K562 (cell line): Measurements from ENCODE around the gene FHL1. TPM values are rescaled to one million over a fixed set of nuclear protein-coding genes. Genes with fewer than 3 reads are reported as not detected.

ENCODE experiments used
- ATAC-seq: fragments of 200-7000 bp; cut with Tn5 transposase; 3 replicates; pipeline ENCODE4 v1.9.1; 2020; ENCODE audit warnings: moderate library complexity
- BruUV-seq: library from RNA; stranded (reverse); fragments of 400-500 nt; replicated peaks from 2 replicates; lab custom pipeline; 2021; lab: Mats Ljungman, UMichigan
- CTCF ChIA-PET: fragments of 300-600 bp; formaldehyde crosslinking; extraction: SDS; loops from one replicate; lab custom pipeline; 2021; ENCODE audit warnings: low intra/inter-chr PET ratio; lab: Yijun Ruan, JAX
- POLR2A ChIA-PET: fragments of 300-600, 350-650 bp; sonication (Branson Sonifier 250); formaldehyde crosslinking; extraction: SDS; loops from one replicate; lab custom pipeline; 2021; ENCODE audit warnings: antibody characterized with exemption, inconsistent platforms; lab: Yijun Ruan, JAX
- DNase-seq, 4 experiments: peaks; one replicate each; pipeline versions ENCODE4 v3.0.0 to v3.0.0-alpha.2; 2011 to 2018; ENCODE audit warnings: low spot score in 3 of 4, mixed read lengths in 3 of 4; ENCODE audit errors: extremely low read depth in 1 of 4
- FAIRE-seq: peaks from 2 replicates; lab custom pipeline; 2011; peaks lifted over from hg19 to GRCh38; lab: Jason Lieb, UNC
- H2AFZ ChIP-seq: 2 replicates; pipeline ENCODE4 v1.6.0; 2011; ENCODE audit warnings: low read depth, low read length, control low read depth, inconsistent platforms
- H3K27ac ChIP-seq: fragments of 200-600 bp; 3 replicates; pipeline ENCODE4 v1.8.0; 2011; ENCODE audit warnings: low read depth, mild to moderate bottlenecking, control low read depth, inconsistent platforms, low read length, moderate library complexity, mixed read lengths; ENCODE audit errors: extremely low read depth
- H3K27me3 ChIP-seq, 2 experiments: fragments of 300-600 bp in 1 of 2; 2 replicates in 1 of 2; 3 replicates in 1 of 2; pipeline versions ENCODE4 v1.6.0 to v1.8.0; 2011; ENCODE audit warnings: inconsistent platforms in 2 of 2, low read length in 2 of 2, mild to moderate bottlenecking in 1 of 2, mixed read lengths in 1 of 2, moderate library complexity in 1 of 2; ENCODE audit not compliant: control insufficient read depth in 2 of 2, insufficient read depth in 2 of 2
- H3K36me3 ChIP-seq: fragments of 300-600 bp; 3 replicates; pipeline ENCODE4 v1.8.0; 2011; ENCODE audit warnings: mild to moderate bottlenecking, low read length, inconsistent platforms; ENCODE audit not compliant: control insufficient read depth, insufficient read depth
- H3K4me1 ChIP-seq, 2 experiments: fragments of 200-600 bp in 1 of 2; replicated peaks in 1 of 2; 2 replicates in 1 of 2; 3 replicates in 1 of 2; pipeline versions ENCODE4 v1.5.1 to v1.8.0; 2011; ENCODE audit warnings: inconsistent platforms in 2 of 2, low read length in 2 of 2, mild to moderate bottlenecking in 1 of 2, mixed read lengths in 1 of 2, moderate library complexity in 1 of 2; ENCODE audit not compliant: control insufficient read depth in 2 of 2, insufficient read depth in 2 of 2
- H3K4me2 ChIP-seq: 2 replicates; pipeline ENCODE4 v1.6.1; 2011; ENCODE audit warnings: low read length, control low read depth, inconsistent platforms, mixed read lengths; ENCODE audit not compliant: insufficient read depth
- H3K4me3 ChIP-seq: fragments of 200-600 bp; sonication (generic), shearing (Covaris generic); 2 replicates; pipeline ENCODE4 v1.5.1; 2016; ENCODE audit warnings: control low read depth, inconsistent platforms
- H3K79me2 ChIP-seq: fragments of 200-600 bp; 3 replicates; pipeline ENCODE4 v1.8.0; 2011; ENCODE audit warnings: low read length, inconsistent platforms; ENCODE audit not compliant: control insufficient read depth, insufficient read depth
- H3K9ac ChIP-seq, 2 experiments: 2 replicates each; pipeline versions ENCODE4 v1.6.0 to v1.6.1; 2011; ENCODE audit warnings: low read depth in 2 of 2, low read length in 2 of 2, control low read depth in 1 of 2, inconsistent platforms in 1 of 2, mild to moderate bottlenecking in 1 of 2, mixed read lengths in 1 of 2; ENCODE audit not compliant: insufficient read depth in 1 of 2
- H3K9me1 ChIP-seq: one replicate; pipeline ENCODE4 v1.6.0; 2011; ENCODE audit warnings: inconsistent platforms, mild to moderate bottlenecking, low read length, moderate library complexity; ENCODE audit not compliant: control insufficient read depth, insufficient read depth
- H3K9me3 ChIP-seq: replicated peaks from 2 replicates; pipeline ENCODE4 v1.5.1; 2011; ENCODE audit warnings: low read depth, low read length, inconsistent platforms; ENCODE audit not compliant: control insufficient read depth, insufficient read depth
- H4K20me1 ChIP-seq: replicated peaks from 2 replicates; pipeline ENCODE4 v1.6.1; 2011; ENCODE audit warnings: low read length, inconsistent platforms, mixed read lengths; ENCODE audit not compliant: control insufficient read depth, insufficient read depth
- ATF1 ChIP-seq, 2 experiments: fragments of 450-650 bp in 1 of 2; IDR thresholded peaks; 2 replicates each; pipeline ENCODE4 v1.6.1; 2016; ENCODE audit warnings: missing compliant biosample characterization in 1 of 2, missing genetic modification characterization in 1 of 2
- C11orf30 ChIP-seq: fragments of 450-650 bp; IDR thresholded peaks from 2 replicates; pipeline ENCODE4 v1.6.1; 2016; ENCODE audit warnings: low read depth, mild to moderate bottlenecking
- CLOCK ChIP-seq: fragments of 250-450 bp; sonication (Bioruptor Pico); IDR thresholded peaks from 2 replicates; pipeline ENCODE4 v1.4.0; 2020; ENCODE audit warnings: mild to moderate bottlenecking, moderate library complexity, borderline replicate concordance
- HDAC1 ChIP-seq, 2 experiments: fragments of 450-650 bp; IDR thresholded peaks; 2 replicates each; pipeline ENCODE4 v1.6.1; 2016 to 2017; ENCODE audit warnings: inconsistent platforms in 1 of 2, mild to moderate bottlenecking in 1 of 2, moderate library complexity in 1 of 2
- SMAD1 ChIP-seq: fragments of 150-350 bp; IDR thresholded peaks from 2 replicates; pipeline ENCODE4 v1.6.1; 2014; ENCODE audit warnings: low read length, low read depth; ENCODE audit not compliant: partially characterized antibody
- SP2 ChIP-seq: IDR thresholded peaks from 2 replicates; pipeline ENCODE4 v1.6.1; 2011; ENCODE audit warnings: mild to moderate bottlenecking, low read depth, low read length, moderate library complexity; ENCODE audit not compliant: poor library complexity, severe bottlenecking; ENCODE audit errors: extremely low read depth
- TCF3 ChIP-seq: sonication (generic); formaldehyde crosslinking; IDR thresholded peaks from 2 replicates; pipeline ENCODE4 v1.4.0; 2020; ENCODE audit warnings: mild to moderate bottlenecking, missing genetic modification reagents
- ZNF23 ChIP-seq: fragments of 250-450 bp; sonication (Bioruptor Pico); IDR thresholded peaks from 2 replicates; pipeline ENCODE4 v1.4.0; 2020; ENCODE audit warnings: mild to moderate bottlenecking
- ZNF239 ChIP-seq: fragments of 250-450 bp; sonication (Bioruptor Pico); IDR thresholded peaks from 2 replicates; pipeline ENCODE4 v1.4.0; 2020; ENCODE audit warnings: mild to moderate bottlenecking
- ZNF695 ChIP-seq: fragments of 450-650 bp; formaldehyde crosslinking; IDR thresholded peaks from 2 replicates; pipeline ENCODE4 v1.4.0; 2020; ENCODE audit warnings: mild to moderate bottlenecking, moderate library complexity
- ZNF785 ChIP-seq: fragments of 250-450 bp; sonication (Bioruptor Pico); IDR thresholded peaks from 2 replicates; pipeline ENCODE4 v1.4.0; 2020; ENCODE audit warnings: mild to moderate bottlenecking
- WGBS: fragments of 100-300 bp; shearing (Covaris generic); methylation state at CpG from one replicate; pipeline ENCODE4 v1.1.6; 2016; ENCODE audit warnings: low coverage, mixed read lengths; ENCODE audit not compliant: insufficient coverage; ENCODE audit errors: missing lambda C conversion rate; 5-methylcytosine and 5-hydroxymethylcytosine counted together
- in situ Hi-C: fragments of 300-500 bp; cut with MboI; formaldehyde crosslinking; loops from 4 replicates; pipeline ENCODE4 v1.15.0; 2018; ENCODE audit warnings: inconsistent platforms, mixed read lengths
- intact Hi-C: fragments of 100-400 bp; cut with micrococcal nuclease; formaldehyde crosslinking; loops from 2 replicates; pipeline ENCODE4 v1.14.2; 2022
- polyA plus RNA-seq, 8 experiments: library from polyadenylated mRNA; depleted of rRNA in 4 of 8; stranded (reverse) in 5 of 8; unstranded in 3 of 8; fragments of >200 nt; fragmentation: Nextera tagmentation in 2 of 8; fragmentation: Illumina TruSeq in 1 of 8; extraction: Ambion mirVana in 2 of 8; extraction: Trizol in 1 of 8; gene quantifications; 2 replicates each; pipeline versions ENCODE4 v1.2.1 to v1.2.3, GENCODE V29; 2011 to 2014; ENCODE audit warnings: inconsistent platforms in 1 of 8, missing spikeins in 1 of 8
- total RNA-seq, 7 experiments: library from RNA; depleted of rRNA in 6 of 7; stranded (reverse); fragments of >200 nt in 6 of 7; fragmentation: Illumina TruSeq in 2 of 7; extraction: Trizol in 2 of 7; gene quantifications; 2 replicates each; pipeline versions ENCODE4 v1.2.1 to v1.2.3, GENCODE V29; 2011 to 2021; ENCODE audit warnings: low replicate concordance in 1 of 7
- TF ChIP-seq, protein P1 (sequence below): fragments of 250-450 bp; sonication (Bioruptor Pico); IDR thresholded peaks from 2 replicates; pipeline ENCODE4 v1.8.0; 2021; ENCODE audit warnings: mild to moderate bottlenecking, moderate library complexity
- TF ChIP-seq, protein P2 (sequence below): sonication (generic); formaldehyde crosslinking; IDR thresholded peaks from 2 replicates; pipeline ENCODE4 v1.8.0; 2022; ENCODE audit warnings: mild to moderate bottlenecking, missing genetic modification reagents

The FHL1 gene
- total and polyA plus RNA-seq, 9 of the 15 experiments (the other 6 are each of a cell fraction or from before 2014, with no cell fraction given) = 0.03 to 3.0 (median 0.13) TPM; not detected in 1

DNA sequence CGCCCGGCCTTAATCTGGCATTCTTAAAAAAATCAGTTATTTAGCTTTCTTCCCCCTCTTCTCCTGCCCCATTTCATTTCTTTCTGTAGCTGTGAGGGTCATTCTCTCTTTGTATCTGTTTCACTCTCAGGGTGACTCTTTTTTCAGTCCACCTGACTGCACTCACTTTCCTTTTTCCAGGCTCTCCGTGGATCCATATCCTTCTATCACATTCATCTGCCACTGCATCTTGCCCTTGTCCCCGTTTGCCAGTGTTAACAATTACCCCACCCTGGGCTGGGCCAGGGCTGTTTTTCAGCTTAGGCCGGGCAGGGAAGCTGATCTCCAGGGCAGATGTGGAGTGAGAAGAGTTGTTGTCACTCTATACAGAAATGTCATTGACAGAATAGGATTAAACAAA lies 7.7 kb downstream of the FHL1 start:
- Histone ChIP-seq H3K36me3 (no peaks in the 10 kb centered on the region), H3K9me1 (no peaks in the 10 kb centered on the region), H4K20me1 (no peaks in the 10 kb centered on the region), H3K27me3 (peaks cover 11 to 15% of the 10 kb centered on the region in 2 experiments; a peak in 3 of 5 replicates), H3K79me2 (no peaks in the 10 kb centered on the region), H3K9ac (no peak overlapping the region), H3K4me3 (no peak overlapping the region), H3K4me2 (no peak overlapping the region), H3K27ac (no peak overlapping the region), H3K4me1 (no peaks in the 10 kb centered on the region), H2AFZ (no peak overlapping the region), H3K9me3 (no peaks in the 10 kb centered on the region)
- ChIA-PET POLR2A (interaction anchor here (1.0 kb wide), 1 partner anchor 24 kb away, joined by 3 read pairs; no protein-coding TSS in a partner anchor), CTCF (interaction anchor here (0.7 kb wide), 1 partner anchor 170 kb away, joined by 3 read pairs; no protein-coding TSS in a partner anchor)
- WGBS = 3% methylated on average over 5 of the region's 5 CpGs
- in situ Hi-C loops = loop anchor here (25.0 kb wide), 1 partner anchor 118 kb away; no protein-coding TSS in a partner anchor
- no peak for ATAC-seq
- intact Hi-C loops = no loop called here
- no TSS peak for BruUV-seq
- no peak for FAIRE-seq
- DNase-seq = no peak
- TF ChIP-seq, protein P1, sequence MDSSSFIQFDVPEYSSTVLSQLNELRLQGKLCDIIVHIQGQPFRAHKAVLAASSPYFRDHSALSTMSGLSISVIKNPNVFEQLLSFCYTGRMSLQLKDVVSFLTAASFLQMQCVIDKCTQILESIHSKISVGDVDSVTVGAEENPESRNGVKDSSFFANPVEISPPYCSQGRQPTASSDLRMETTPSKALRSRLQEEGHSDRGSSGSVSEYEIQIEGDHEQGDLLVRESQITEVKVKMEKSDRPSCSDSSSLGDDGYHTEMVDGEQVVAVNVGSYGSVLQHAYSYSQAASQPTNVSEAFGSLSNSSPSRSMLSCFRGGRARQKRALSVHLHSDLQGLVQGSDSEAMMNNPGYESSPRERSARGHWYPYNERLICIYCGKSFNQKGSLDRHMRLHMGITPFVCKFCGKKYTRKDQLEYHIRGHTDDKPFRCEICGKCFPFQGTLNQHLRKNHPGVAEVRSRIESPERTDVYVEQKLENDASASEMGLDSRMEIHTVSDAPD (CRISPR knock-in tag) = no peak
- TF ChIP-seq TCF3 (no peak), ZNF695 (CRISPR knock-in tag) (no peak), ATF1 (CRISPR knock-in tag; IDR thresholded peaks at IDR 0.05) (no peak), ATF1 (tag; IDR thresholded peaks at IDR 0.05) (no peak), C11orf30 (no peak), CLOCK (CRISPR knock-in tag) (no peak), SP2 (no peak), ZNF23 (CRISPR knock-in tag) (no peak), SMAD1 (no peak), ZNF785 (CRISPR knock-in tag) (no peak), ZNF239 (CRISPR knock-in tag) (no peak), HDAC1 (IDR thresholded peaks at IDR 0.05) (no peak)
- TF ChIP-seq, protein P2, sequence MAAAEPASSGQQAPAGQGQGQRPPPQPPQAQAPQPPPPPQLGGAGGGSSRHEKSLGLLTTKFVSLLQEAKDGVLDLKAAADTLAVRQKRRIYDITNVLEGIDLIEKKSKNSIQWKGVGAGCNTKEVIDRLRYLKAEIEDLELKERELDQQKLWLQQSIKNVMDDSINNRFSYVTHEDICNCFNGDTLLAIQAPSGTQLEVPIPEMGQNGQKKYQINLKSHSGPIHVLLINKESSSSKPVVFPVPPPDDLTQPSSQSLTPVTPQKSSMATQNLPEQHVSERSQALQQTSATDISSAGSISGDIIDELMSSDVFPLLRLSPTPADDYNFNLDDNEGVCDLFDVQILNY (CRISPR knock-in tag) = no peak
